PC-9 (cell line): ENCODE measurements around the gene RETREG1.

ENCODE experiments used
- CTCF ChIP-seq: fragments of 200-600 bp; sonication (generic); conservative IDR thresholded peaks from 2 replicates; pipeline ENCODE4 v1.6.1; 2017; ENCODE audit warnings: mixed run types, antibody characterized with exemption, mild to moderate bottlenecking, moderate library complexity
- EZH2 ChIP-seq: fragments of 200-600 bp; sonication (generic); IDR thresholded peaks from 2 replicates; pipeline ENCODE4 v1.8.0; 2017; ENCODE audit warnings: antibody characterized with exemption, low read depth

DNA sequence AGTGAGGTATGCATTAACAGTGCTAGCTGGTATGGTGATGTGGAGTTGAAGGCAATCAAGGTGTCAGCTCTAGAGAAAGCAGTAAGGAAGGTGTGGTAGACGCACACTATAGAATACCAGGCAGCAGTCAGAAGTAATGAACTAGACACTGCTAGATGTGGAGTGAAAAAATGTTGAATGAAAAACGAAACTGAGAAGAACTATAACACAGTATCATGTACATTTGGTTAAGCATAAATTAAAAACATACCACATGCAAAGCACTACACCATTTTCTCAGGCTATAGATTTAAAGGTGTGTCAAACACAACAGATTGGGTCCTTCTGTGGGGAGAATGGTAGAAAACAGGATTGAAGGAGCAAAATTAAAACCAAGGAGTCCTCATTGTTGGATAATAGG lies 166.6 kb downstream of the RETREG1 start:
- TF ChIP-seq EZH2 (no peak), CTCF (no peak)
